ENCODE measurements around the gene SPATA13.

DNA sequence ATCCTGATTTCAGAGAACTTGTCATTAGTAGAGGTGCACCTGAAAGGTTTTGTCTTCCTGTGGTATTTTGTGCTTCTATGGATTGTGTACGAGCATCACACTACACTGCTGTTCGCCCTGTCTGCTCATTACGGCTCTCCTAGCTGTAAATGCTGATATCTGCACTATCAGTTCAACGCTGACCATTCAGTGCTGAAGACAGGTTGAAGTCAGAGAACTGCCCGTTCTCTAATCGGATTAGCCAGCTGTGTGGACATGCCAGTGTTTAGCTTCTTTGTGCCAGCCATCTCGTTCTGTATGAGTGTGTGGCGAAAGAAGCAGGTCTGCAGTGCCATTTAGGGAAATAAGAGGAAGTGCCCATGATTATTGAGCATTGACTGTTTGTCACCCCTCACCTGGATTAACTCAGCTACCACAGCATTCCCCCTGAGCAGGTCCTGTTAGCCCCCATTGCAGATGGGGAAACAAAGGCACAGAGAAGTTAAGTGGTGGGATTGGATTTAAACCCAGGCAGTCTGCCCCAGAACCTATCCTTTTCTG is 127.3 kb downstream of the SPATA13 start:
- TF ChIP-seq EGR1 (IDR thresholded peaks at IDR 0.05; ENCODE audit: low read depth) = no peak
- no peak for TF ChIP-seq JUND (IDR thresholded peaks at IDR 0.05)
- TF ChIP-seq, protein P1, sequence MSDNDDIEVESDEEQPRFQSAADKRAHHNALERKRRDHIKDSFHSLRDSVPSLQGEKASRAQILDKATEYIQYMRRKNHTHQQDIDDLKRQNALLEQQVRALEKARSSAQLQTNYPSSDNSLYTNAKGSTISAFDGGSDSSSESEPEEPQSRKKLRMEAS (IDR thresholded peaks at IDR 0.05) = no peak
- TF ChIP-seq, protein P2, sequence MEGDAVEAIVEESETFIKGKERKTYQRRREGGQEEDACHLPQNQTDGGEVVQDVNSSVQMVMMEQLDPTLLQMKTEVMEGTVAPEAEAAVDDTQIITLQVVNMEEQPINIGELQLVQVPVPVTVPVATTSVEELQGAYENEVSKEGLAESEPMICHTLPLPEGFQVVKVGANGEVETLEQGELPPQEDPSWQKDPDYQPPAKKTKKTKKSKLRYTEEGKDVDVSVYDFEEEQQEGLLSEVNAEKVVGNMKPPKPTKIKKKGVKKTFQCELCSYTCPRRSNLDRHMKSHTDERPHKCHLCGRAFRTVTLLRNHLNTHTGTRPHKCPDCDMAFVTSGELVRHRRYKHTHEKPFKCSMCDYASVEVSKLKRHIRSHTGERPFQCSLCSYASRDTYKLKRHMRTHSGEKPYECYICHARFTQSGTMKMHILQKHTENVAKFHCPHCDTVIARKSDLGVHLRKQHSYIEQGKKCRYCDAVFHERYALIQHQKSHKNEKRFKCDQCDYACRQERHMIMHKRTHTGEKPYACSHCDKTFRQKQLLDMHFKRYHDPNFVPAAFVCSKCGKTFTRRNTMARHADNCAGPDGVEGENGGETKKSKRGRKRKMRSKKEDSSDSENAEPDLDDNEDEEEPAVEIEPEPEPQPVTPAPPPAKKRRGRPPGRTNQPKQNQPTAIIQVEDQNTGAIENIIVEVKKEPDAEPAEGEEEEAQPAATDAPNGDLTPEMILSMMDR (IDR thresholded peaks at IDR 0.05 in 2 of 3, conservative IDR thresholded peaks at IDR 0.05 in 1 of 3; ENCODE audit: borderline replicate concordance in 1 of 3, insufficient read depth in 1 of 3, low read depth in 2 of 3, low read length in 2 of 3) = no peak
- TF ChIP-seq RAD21 (IDR thresholded peaks at IDR 0.05; ENCODE audit: low read depth) = no peak

All from HCT116 (cell line).